SIG-M5 (cell line): ENCODE measurements around the gene CAPZB.

ENCODE experiments used
- DNase-seq: peaks from one replicate; lab custom pipeline; 2025; lab: John Stamatoyannopoulos, UW

CAPZB gene

GRCh38 chr1:19468397-19468956 is 16.9 kb downstream of the CAPZB start:
- no peak for DNase-seq

GRCh38 chr1:19467199-19468187 is 17.8 kb downstream of the CAPZB start:
- no peak for DNase-seq

- DNase-seq, result no peak
Measured at GRCh38 chr1:19466112-19466561, 19.2 kb downstream of the CAPZB start.

GRCh38 chr1:19465650-19466049 is 19.7 kb downstream of the CAPZB start:
- DNase-seq, result no peak

GRCh38 chr1:19465123-19465522 is 20.2 kb downstream of the CAPZB start:
- DNase-seq, result no peak

GRCh38 chr1:19464696-19465095 is 20.6 kb downstream of the CAPZB start:
- DNase-seq, result no peak

- DNase-seq, result no peak
Measured at GRCh38 chr1:19463504-19463803, 21.9 kb downstream of the CAPZB start.

GRCh38 chr1:19462781-19463503 is 22.4 kb downstream of the CAPZB start:
- no peak for DNase-seq

- no peak for DNase-seq
Measured at GRCh38 chr1:19461220-19461554, 24.2 kb downstream of the CAPZB start.

- DNase-seq, result no peak
Measured at GRCh38 chr1:19460535-19461219, 24.7 kb downstream of the CAPZB start.

GRCh38 chr1:19458815-19459417 is 26.4 kb downstream of the CAPZB start:
- DNase-seq, result no peak

- no peak for DNase-seq
Measured at GRCh38 chr1:19457607-19458006, 27.7 kb downstream of the CAPZB start.

GRCh38 chr1:19456968-19457441 is 28.3 kb downstream of the CAPZB start:
- DNase-seq, result no peak

- no peak for DNase-seq
Measured at GRCh38 chr1:19455353-19455752, 30.0 kb downstream of the CAPZB start.

- DNase-seq, result no peak
Measured at GRCh38 chr1:19454265-19455146, 30.8 kb downstream of the CAPZB start.

- DNase-seq, result no peak
Measured at GRCh38 chr1:19453741-19454201, 31.6 kb downstream of the CAPZB start.

- DNase-seq, result no peak
Measured at GRCh38 chr1:19452221-19452663, 33.1 kb downstream of the CAPZB start.

- DNase-seq, result no peak
Measured at GRCh38 chr1:19450811-19451515, 34.4 kb downstream of the CAPZB start.

- no peak for DNase-seq
Measured at GRCh38 chr1:19449454-19450228, 35.7 kb downstream of the CAPZB start.
